GM20431 (cell line): ENCODE results near the gene CYP27A1.
"Not testable (repeated sequence)": the region's sequence is repeated elsewhere in the genome, so short reads cannot be mapped to it uniquely, and the experiment has no call there.

ENCODE experiments used
- in situ Hi-C: fragments of 300-500 bp; cut with MseI, MboI; formaldehyde crosslinking; loops from one replicate; pipeline ENCODE4 v1.15.0; 2020; ENCODE audit warnings: low sequenced_read_pairs; ENCODE audit not compliant: unreplicated experiment

CYP27A1 gene

GRCh38 chr2:218761795-218762194 is 20.2 kb upstream of the CYP27A1 start:
- in situ Hi-C loops: no loop called here

- in situ Hi-C loops: not testable (repeated sequence)
These were observed 9.2 kb upstream of the CYP27A1 start for GRCh38 chr2:218772759-218773158.

GRCh38 chr2:218773881-218774280 is 8.1 kb upstream of the CYP27A1 start:
- in situ Hi-C loops: no loop called here

GRCh38 chr2:218776488-218776887 is 5.5 kb upstream of the CYP27A1 start:
- in situ Hi-C loops: no loop called here

GRCh38 chr2:218777276-218777990 is 4.5 kb upstream of the CYP27A1 start:
- in situ Hi-C loops: no loop called here

GRCh38 chr2:218780046-218780445 is 1.9 kb upstream of the CYP27A1 start:
- in situ Hi-C loops: no loop called here

GRCh38 chr2:218780851-218781690 is 876 bp upstream of the CYP27A1 start:
- in situ Hi-C loops: no loop called here

GRCh38 chr2:218782528-218782844 is 539 bp downstream of the CYP27A1 start:
- in situ Hi-C loops: no loop called here

GRCh38 chr2:218783688-218784087 is 1.7 kb downstream of the CYP27A1 start:
- in situ Hi-C loops: no loop called here

GRCh38 chr2:218785103-218785502 is 3.2 kb downstream of the CYP27A1 start:
- in situ Hi-C loops: no loop called here

- in situ Hi-C loops: no loop called here
These were observed 4.2 kb downstream of the CYP27A1 start for GRCh38 chr2:218786133-218786532.

- in situ Hi-C loops: no loop called here
These were observed 6.7 kb downstream of the CYP27A1 start for GRCh38 chr2:218788529-218789255.

GRCh38 chr2:218792433-218792832 is 10.5 kb downstream of the CYP27A1 start:
- in situ Hi-C loops: no loop called here

GRCh38 chr2:218796691-218797090 is 14.7 kb downstream of the CYP27A1 start:
- in situ Hi-C loops: no loop called here

- in situ Hi-C loops: no loop called here
These were observed 17.0 kb downstream of the CYP27A1 start for GRCh38 chr2:218798767-218799504.

GRCh38 chr2:218799990-218800389 is 18.0 kb downstream of the CYP27A1 start:
- in situ Hi-C loops: no loop called here

- in situ Hi-C loops: no loop called here
These were observed 20.5 kb downstream of the CYP27A1 start for GRCh38 chr2:218802386-218802994.

GRCh38 chr2:218804817-218805216 is 22.9 kb downstream of the CYP27A1 start:
- in situ Hi-C loops: no loop called here

- in situ Hi-C loops: no loop called here
These were observed 23.7 kb downstream of the CYP27A1 start for GRCh38 chr2:218805627-218806026.
